Erythroblast (primary cell): ENCODE measurements around the gene KCNIP3.
"Not testable (repeated sequence)": the region's sequence is repeated elsewhere in the genome, so short reads cannot be mapped to it uniquely, and the experiment has no call there.

ENCODE experiments used
- DNase-seq, 2 experiments: peaks; one replicate each; lab custom pipeline; 2025; lab: John Stamatoyannopoulos, UW

The KCNIP3 gene

DNA sequence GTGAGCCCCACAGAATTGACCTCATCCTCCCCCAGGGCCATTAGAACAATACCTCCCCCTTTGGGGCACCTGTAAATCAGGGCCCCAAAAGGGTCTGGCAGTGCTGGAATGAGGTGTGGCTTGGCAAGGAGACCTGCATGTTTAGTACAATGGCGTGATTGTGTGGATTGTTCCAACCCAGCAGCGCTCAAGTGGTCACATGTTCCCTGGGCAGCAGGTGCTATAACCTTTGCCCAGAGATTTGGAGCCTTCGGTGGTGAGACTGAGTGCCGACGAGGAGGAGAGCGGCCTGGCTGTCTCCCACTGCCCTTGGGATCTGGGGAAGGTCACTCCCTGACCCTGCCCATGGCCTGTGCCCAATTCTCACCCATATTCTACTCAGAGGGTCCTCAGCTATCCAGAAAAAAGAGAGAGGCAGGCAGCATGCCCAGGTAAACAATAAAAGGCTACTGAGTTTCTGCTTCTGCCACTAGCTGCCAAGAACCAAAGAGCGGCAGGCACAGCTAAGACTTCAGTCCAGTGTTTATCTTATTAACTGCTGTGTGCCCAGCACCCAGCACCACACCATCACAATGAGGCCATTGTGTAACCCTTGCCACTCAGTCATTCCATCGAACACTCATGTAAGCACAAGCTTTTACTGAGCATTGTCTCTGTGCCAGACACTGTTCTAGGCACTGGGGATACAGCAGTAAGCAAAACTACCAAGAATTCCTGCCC, 132.8 kb downstream of the KCNIP3 start:
- DNase-seq, result not testable (repeated sequence)

DNA sequence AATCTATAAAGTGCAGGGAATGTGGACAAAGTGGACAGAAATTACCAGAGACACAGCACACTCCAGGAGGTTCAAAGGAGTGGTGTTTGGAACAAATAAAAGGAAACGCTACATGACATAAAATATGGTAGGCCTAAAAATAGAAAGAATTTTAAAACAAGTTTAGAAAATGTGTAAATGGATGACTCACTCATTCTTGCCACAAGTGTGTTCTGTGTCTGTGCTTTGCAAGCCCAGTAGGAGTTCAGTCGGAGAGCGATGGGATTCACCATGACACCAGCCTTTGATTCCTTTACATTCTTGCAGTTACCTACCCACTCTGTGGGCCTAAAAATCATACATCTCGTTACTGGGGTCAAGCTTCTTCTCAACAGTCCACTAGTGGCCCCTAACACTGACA, 136.2 kb downstream of the KCNIP3 start:
- DNase-seq, result not testable (repeated sequence)

DNA sequence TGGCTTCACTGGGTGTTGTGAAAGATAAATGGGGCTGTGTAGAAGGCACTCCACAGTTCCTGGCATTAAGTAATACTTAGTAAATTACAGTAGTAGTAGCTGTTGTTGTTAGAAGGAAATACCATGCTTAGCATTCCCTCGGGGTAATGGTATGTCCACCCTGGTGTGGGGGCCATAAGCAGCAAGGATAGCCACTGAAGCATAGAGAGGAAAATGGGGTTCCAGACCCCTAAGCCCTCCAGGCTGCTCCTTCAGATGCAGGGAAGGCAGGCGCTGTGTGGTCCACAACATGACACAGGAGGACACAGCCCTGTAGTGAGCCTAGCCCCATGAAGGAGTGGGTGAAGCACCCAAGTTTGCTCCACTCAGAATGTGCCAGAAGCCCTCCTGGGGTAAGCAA, 136.8 kb downstream of the KCNIP3 start:
- DNase-seq, result not testable (repeated sequence)

DNA sequence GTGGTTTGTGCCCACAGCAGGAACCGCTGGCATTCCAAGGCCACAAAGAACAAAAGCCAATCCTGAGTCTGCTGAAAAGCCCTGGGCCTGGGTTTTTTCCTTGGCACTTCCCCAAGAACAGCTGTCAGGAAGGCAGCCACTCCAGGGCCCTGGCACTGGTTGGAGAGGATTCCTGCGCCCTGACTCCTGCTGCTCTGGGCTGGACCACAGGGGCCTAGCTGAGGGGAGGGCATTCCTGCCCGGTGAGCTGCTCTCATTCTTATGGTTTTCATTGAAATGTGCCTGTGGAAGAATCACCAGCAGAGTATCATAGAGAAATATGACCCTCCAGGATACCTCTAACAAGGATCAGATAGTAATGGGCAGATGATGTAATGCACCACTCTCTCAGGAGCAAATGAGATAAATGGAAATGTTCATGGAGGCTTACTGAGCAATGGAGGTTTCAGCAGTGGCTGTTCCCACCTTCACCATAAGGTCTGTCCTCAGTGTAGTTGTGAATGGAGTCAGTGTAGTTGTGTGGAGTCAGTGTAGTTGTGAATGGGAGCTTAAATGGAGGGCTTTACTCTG, 137.4 kb downstream of the KCNIP3 start:
- DNase-seq, result not testable (repeated sequence)

DNA sequence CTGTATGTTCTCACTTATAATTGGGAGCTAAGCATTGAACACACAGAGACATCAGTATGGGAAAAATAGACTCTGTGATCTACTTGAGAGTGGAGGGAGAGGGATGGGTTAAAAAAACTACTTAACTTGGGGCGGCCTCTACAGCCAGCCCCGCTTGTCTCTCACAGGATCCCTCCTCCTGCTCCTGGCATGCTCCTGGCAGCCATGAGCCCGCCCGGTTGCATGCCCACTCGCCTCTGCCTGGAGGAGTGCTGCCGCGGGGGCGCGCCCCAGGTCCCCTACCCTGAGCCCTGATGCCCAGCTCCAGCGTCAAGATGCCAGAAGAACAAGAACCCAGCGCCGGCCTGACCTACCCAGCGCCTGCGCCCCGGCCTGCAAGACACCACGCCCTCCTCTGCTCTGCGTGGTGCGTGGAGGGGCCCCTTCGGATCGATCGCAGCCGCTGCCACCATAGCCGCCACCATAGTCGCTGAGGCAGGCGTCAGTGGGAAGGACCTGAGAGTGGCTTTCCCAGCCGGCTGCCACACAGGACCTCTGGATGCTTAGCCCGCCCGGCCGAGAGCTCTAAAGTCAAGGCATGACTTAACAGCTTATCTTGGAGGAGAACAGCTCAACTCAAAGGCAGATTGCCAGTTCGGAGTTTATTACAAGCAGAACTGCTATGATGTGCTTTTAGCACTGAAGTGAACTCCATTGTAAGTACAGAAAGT, 138.2 kb downstream of the KCNIP3 start:
- DNase-seq, result not testable (repeated sequence)
